AG10803 (cell line): ENCODE data around the gene NKAP.
"Not testable (repeated sequence)": the region's sequence is repeated elsewhere in the genome, so short reads cannot be mapped to it uniquely, and the experiment has no call there.

ENCODE experiments used
- DNase-seq: peaks from one replicate; pipeline ENCODE4 v3.0.0; 2010; ENCODE audit warnings: low read depth
- H3K4me3 ChIP-seq: 2 replicates; pipeline ENCODE4 v1.5.1; 2011; ENCODE audit warnings: mild to moderate bottlenecking, low read length, control low read depth
- TF ChIP-seq, protein P1 (sequence below): conservative IDR thresholded peaks from 2 replicates; pipeline ENCODE4 v1.5.1; 2011; ENCODE audit warnings: mild to moderate bottlenecking, low read length, control low read depth, inconsistent platforms

NKAP gene

GRCh38 chrX:119983494-119983893, 39.9 kb upstream of the NKAP start:
- H3K4me3 ChIP-seq: no peak overlapping the region
- TF ChIP-seq, protein P1, sequence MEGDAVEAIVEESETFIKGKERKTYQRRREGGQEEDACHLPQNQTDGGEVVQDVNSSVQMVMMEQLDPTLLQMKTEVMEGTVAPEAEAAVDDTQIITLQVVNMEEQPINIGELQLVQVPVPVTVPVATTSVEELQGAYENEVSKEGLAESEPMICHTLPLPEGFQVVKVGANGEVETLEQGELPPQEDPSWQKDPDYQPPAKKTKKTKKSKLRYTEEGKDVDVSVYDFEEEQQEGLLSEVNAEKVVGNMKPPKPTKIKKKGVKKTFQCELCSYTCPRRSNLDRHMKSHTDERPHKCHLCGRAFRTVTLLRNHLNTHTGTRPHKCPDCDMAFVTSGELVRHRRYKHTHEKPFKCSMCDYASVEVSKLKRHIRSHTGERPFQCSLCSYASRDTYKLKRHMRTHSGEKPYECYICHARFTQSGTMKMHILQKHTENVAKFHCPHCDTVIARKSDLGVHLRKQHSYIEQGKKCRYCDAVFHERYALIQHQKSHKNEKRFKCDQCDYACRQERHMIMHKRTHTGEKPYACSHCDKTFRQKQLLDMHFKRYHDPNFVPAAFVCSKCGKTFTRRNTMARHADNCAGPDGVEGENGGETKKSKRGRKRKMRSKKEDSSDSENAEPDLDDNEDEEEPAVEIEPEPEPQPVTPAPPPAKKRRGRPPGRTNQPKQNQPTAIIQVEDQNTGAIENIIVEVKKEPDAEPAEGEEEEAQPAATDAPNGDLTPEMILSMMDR: no peak
- DNase-seq: no peak

DNA sequence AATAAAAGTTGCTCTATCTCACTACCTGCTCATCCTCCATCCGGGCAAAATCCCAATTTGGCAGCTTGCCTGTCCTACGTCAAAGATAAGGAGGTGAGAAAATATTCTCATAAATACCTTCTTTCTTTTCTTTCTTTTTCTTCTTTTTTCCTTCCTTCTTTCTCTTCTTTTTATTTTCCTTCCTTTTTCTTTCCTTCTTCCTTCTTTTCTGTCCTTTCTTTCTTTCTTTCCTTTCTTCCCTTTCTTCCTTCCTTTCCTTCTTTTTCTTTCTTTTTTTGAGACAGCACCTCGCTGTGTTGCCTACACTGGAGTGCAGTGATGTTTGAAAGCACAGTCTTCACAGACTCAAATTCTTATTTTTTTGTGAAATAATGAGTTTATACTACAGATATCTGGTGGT, 38.6 kb upstream of the NKAP start:
- no peak overlapping the region for H3K4me3 ChIP-seq
- TF ChIP-seq, protein P1: no peak
- no peak for DNase-seq

- no peak overlapping the region for H3K4me3 ChIP-seq
- TF ChIP-seq, protein P1: peak; percentile 54
- peak; percentile 3 for DNase-seq
These were observed 37.9 kb upstream of the NKAP start for GRCh38 chrX:119981286-119982070.

DNA sequence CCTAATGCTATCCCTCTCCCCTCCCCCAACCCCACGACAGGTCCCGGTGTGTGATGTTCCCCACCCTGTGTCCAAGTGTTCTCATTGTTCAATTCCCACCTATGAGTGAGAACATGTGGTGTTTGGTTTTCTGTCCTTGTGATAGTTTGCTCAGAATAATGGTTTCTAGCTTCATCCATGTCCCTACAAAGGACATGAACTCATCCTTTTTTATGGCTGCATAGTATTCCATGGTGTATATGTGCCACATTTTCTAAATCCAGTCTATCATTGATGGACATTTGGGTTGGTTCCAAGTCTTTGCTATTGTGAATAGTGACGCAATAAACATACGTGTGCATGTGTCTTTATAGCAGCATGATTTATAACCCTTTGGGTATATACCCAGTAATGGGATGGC, 33.6 kb upstream of the NKAP start:
- H3K4me3 ChIP-seq, DNase-seq: not testable (repeated sequence)

- TF ChIP-seq, protein P1: no peak
- no peak for DNase-seq
- no peak overlapping the region for H3K4me3 ChIP-seq
These were observed 27.6 kb upstream of the NKAP start for GRCh38 chrX:119971184-119971583.

DNA sequence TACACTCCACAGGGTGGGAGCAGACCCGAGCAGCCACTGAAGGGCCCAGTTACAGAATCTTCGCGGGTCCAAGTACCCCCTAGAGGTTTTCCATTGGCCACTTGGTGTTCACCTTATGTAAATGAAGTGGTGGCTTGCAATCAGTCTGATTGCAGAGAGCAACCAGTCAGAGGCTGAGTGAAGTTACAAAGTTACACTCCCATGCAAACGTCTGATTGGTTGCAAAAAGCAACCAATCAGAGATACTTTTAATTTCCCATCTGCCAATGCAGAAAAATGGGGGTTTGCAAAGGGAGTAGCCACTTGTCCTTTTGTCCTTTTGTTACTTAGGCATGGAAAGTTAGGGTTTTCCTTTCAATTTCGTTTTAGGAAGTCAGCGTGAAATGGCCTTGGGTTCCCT, 27.0 kb upstream of the NKAP start:
- TF ChIP-seq, protein P1: no peak
- no peak overlapping the region for H3K4me3 ChIP-seq
- DNase-seq: no peak

DNA sequence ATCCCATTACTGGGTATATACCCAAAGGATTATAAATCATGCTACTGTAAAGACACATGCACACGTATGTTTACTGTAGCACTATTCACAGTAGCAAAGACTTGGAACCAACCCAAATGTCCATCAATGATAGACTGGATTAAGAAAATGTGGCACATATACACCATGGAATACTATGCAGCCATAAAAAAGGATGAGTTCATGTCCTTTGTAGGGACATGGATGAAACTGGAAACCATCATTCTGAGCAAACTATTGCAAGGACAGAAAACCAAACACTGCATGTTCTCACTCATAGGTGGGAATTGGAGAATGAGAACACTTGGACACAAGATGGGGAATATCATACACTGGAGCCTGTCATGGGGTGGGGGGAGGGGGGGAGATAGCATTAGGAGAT, 23.3 kb upstream of the NKAP start:
- DNase-seq, H3K4me3 ChIP-seq: not testable (repeated sequence)

GRCh38 chrX:119960625-119961024, 17.1 kb upstream of the NKAP start:
- DNase-seq: no peak
- no peak overlapping the region for H3K4me3 ChIP-seq
- TF ChIP-seq, protein P1: no peak

DNA sequence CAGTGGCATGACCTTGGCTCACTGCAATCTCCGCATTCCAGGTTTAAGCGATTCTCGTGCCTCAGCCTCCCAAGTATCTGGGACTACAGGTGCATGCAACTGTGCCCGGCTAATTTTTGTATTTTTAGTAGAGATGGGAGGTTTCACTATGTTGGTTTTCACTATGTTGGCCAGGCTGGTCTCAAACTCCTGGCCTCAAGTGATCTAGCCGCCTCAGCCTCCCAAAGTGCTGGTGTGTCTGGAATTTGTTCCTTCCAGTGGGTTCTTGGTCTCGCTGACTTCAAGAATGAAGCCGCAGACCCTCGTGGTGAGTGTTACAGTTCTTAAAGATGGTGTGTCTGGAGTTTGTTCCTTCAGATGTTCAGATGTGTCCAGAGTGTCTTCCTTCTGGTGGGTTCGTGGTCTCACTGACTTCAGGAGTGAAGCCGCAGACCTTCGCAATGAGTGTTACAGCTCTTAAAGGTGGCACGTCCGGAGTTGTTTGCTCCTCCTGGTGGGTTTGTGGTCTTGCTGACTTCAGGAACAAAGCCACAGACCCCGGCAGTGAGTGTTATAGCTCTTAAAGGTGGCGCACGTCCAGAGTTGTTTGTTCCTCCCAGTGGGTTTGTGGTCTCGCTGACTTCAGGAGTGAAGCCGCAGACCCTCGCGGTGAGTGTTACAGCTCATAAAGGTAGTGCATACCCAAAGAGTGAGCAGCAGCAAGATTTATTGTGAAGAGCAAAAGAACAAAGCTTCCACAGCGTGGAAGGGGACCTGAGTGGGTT, 12.4 kb upstream of the NKAP start:
- not testable (repeated sequence) for DNase-seq, H3K4me3 ChIP-seq
